Measurements from ENCODE around the gene TPBGL. TPM values are rescaled to one million over a fixed set of nuclear protein-coding genes. Genes with fewer than 3 reads are reported as not detected.

Gene TPBGL
- polyA plus RNA-seq, 3 donors: not detected

GRCh38 chr11:75268626-75269366 lies 28.2 kb downstream of the TPBGL start:
- Histone ChIP-seq H3K4me1 (ENCODE audit: control insufficient read depth in 1 of 2, insufficient read depth in 2 of 2, low read length in 2 of 2) (peaks cover 50% of the 10 kb centered on the region in 2 donors), H2AFZ (ENCODE audit: insufficient read depth, low read depth, low read length, poor library complexity, severe bottlenecking) (no peak overlapping the region), H3K36me3 (replicated peaks in 1 of 2; ENCODE audit: control insufficient read depth in 1 of 2, insufficient read depth in 2 of 2, low read length in 2 of 2) (peaks cover 66 to 82% of the 10 kb centered on the region in 2 donors), H3K27ac (ENCODE audit: low read depth in 1 of 2, low read length in 2 of 2) (no peak overlapping the region), H3K9me3 (replicated peaks in 1 of 2; ENCODE audit: control insufficient read depth in 1 of 2, insufficient read depth in 1 of 2, low read length in 2 of 2) (no peaks in the 10 kb centered on the region), H3K4me2 (replicated peaks; ENCODE audit: extremely low read depth, low read length, poor library complexity, severe bottlenecking) (no peak overlapping the region), H4K20me1 (ENCODE audit: insufficient read depth, low read length) (peaks cover 98% of the 10 kb centered on the region), H3K27me3 (ENCODE audit: control insufficient read depth in 2 of 2, insufficient read depth in 2 of 2, low read length in 2 of 2) (no peaks in the 10 kb centered on the region), H3K4me3 (replicated peaks in 1 of 3; ENCODE audit: low read depth in 2 of 3, low read length in 3 of 3) (no peak overlapping the region), H3K79me2 (ENCODE audit: insufficient read depth, low read length) (no peaks in the 10 kb centered on the region), H3K9ac (ENCODE audit: insufficient read depth, low read length, poor library complexity, severe bottlenecking) (no peak overlapping the region)
- Mint-ChIP-seq H3K27me3 (ENCODE audit: low read depth in 3 of 3) (no peaks in the 10 kb centered on the region), H3K9me3 (no peaks in the 10 kb centered on the region), H3K27ac (no peak overlapping the region), H3K4me3 (no peak overlapping the region), H3K4me1 (peaks cover 55% of the 10 kb centered on the region), H3K36me3 (peaks cover 70 to 91% of the 10 kb centered on the region in 2 donors)
- 93% methylated on average over 14 of the region's 25 CpGs for WGBS (ENCODE audit: insufficient coverage)
- intact Hi-C loops (cut with micrococcal nuclease): loop anchor here in 1 of 2 donors (5.0 kb wide), 1 partner anchor 414 kb away; no protein-coding TSS in a partner anchor
- DNase-seq: no peak
- TF ChIP-seq CTCF (IDR thresholded peaks at IDR 0.05): no peak

GRCh38 chr11:75269367-75269660 lies 28.7 kb downstream of the TPBGL start:
- peaks cover 71 to 87% of the 10 kb centered on the region in 2 donors for H3K36me3 ChIP-seq (replicated peaks in 1 of 2; ENCODE audit: control insufficient read depth in 1 of 2, insufficient read depth in 2 of 2, low read length in 2 of 2)
- H3K27me3 Mint-ChIP-seq (ENCODE audit: low read depth in 3 of 3): no peaks in the 10 kb centered on the region
- no peak overlapping the region for H3K27ac Mint-ChIP-seq

More at GRCh38 chr11:75269367-75269660, 28.7 kb downstream of the TPBGL start:
- Histone ChIP-seq H3K4me1 (ENCODE audit: control insufficient read depth in 1 of 2, insufficient read depth in 2 of 2, low read length in 2 of 2) (peaks cover 45% of the 10 kb centered on the region in 2 donors), H4K20me1 (ENCODE audit: insufficient read depth, low read length) (peaks cover 98% of the 10 kb centered on the region), H3K9me3 (replicated peaks in 1 of 2; ENCODE audit: control insufficient read depth in 1 of 2, insufficient read depth in 1 of 2, low read length in 2 of 2) (no peaks in the 10 kb centered on the region), H3K27me3 (ENCODE audit: control insufficient read depth in 2 of 2, insufficient read depth in 2 of 2, low read length in 2 of 2) (no peaks in the 10 kb centered on the region), H3K9ac (ENCODE audit: insufficient read depth, low read length, poor library complexity, severe bottlenecking) (no peak overlapping the region), H3K79me2 (ENCODE audit: insufficient read depth, low read length) (no peaks in the 10 kb centered on the region), H3K4me2 (replicated peaks; ENCODE audit: extremely low read depth, low read length, poor library complexity, severe bottlenecking) (no peak overlapping the region), H2AFZ (ENCODE audit: insufficient read depth, low read depth, low read length, poor library complexity, severe bottlenecking) (no peak overlapping the region), H3K4me3 (replicated peaks in 1 of 3; ENCODE audit: low read depth in 2 of 3, low read length in 3 of 3) (no peak overlapping the region), H3K27ac (ENCODE audit: low read depth in 1 of 2, low read length in 2 of 2) (no peak overlapping the region)
- Mint-ChIP-seq H3K36me3 (peaks cover 76 to 96% of the 10 kb centered on the region in 2 donors), H3K4me1 (peaks cover 50% of the 10 kb centered on the region), H3K4me3 (no peak overlapping the region), H3K9me3 (no peaks in the 10 kb centered on the region)
- 100% methylated on average over 4 of the region's 4 CpGs for WGBS (ENCODE audit: insufficient coverage)
- no peak for TF ChIP-seq CTCF (IDR thresholded peaks at IDR 0.05)
- intact Hi-C loops (cut with micrococcal nuclease): loop anchor here in 1 of 2 donors (5.0 kb wide), 1 partner anchor 413 kb away; no protein-coding TSS in a partner anchor
- DNase-seq: no peak

Data from CD14-positive monocyte (primary cell).